ENCODE measurements around the gene GRIN3B. TPM values are rescaled to one million over a fixed set of nuclear protein-coding genes. Genes with fewer than 3 reads are reported as not detected.

Gene GRIN3B
- total RNA-seq, 2 donors from 2014 or later: 0.14 TPM; not detected in 1

DNA sequence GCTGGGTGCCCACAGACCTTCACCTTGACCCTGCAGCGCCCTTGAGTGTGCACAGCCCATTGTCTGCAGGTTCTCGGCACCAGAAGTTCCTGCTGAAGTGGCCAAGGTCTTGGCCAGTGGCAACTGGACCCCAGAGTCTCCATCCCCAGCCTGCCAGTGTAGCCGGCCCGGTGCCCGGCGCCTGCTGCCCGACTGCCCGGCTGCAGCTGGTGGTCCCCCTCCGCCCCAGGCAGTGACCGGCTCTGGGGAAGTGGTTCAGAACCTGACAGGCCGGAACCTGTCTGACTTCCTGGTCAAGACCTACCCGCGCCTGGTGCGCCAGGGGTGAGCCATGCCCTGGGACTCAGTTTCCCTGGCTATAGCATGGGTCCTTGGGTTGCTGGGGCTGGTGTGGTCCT lies 54.8 kb downstream of the GRIN3B start:
- no peak overlapping the region for H3K4me3 ChIP-seq
- no peaks in the 10 kb centered on the region for H3K36me3 ChIP-seq
- ATAC-seq (ENCODE audit: insufficient number of reproducible peaks, low FRiP score, low read depth) (no peak), DNase-seq (ENCODE audit: low spot score) (no peak)
- no peak overlapping the region for H3K27ac ChIP-seq
- H3K4me1 ChIP-seq (ENCODE audit: control insufficient read depth in 1 of 2, low read depth in 2 of 2): no peaks in the 10 kb centered on the region
- H3K9me3 ChIP-seq: peaks cover 30% of the 10 kb centered on the region
- TF ChIP-seq, protein P1, sequence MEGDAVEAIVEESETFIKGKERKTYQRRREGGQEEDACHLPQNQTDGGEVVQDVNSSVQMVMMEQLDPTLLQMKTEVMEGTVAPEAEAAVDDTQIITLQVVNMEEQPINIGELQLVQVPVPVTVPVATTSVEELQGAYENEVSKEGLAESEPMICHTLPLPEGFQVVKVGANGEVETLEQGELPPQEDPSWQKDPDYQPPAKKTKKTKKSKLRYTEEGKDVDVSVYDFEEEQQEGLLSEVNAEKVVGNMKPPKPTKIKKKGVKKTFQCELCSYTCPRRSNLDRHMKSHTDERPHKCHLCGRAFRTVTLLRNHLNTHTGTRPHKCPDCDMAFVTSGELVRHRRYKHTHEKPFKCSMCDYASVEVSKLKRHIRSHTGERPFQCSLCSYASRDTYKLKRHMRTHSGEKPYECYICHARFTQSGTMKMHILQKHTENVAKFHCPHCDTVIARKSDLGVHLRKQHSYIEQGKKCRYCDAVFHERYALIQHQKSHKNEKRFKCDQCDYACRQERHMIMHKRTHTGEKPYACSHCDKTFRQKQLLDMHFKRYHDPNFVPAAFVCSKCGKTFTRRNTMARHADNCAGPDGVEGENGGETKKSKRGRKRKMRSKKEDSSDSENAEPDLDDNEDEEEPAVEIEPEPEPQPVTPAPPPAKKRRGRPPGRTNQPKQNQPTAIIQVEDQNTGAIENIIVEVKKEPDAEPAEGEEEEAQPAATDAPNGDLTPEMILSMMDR (IDR thresholded peaks at IDR 0.05): no peak
- H3K27me3 ChIP-seq (replicated peaks; ENCODE audit: insufficient read depth): no peaks in the 10 kb centered on the region

DNA sequence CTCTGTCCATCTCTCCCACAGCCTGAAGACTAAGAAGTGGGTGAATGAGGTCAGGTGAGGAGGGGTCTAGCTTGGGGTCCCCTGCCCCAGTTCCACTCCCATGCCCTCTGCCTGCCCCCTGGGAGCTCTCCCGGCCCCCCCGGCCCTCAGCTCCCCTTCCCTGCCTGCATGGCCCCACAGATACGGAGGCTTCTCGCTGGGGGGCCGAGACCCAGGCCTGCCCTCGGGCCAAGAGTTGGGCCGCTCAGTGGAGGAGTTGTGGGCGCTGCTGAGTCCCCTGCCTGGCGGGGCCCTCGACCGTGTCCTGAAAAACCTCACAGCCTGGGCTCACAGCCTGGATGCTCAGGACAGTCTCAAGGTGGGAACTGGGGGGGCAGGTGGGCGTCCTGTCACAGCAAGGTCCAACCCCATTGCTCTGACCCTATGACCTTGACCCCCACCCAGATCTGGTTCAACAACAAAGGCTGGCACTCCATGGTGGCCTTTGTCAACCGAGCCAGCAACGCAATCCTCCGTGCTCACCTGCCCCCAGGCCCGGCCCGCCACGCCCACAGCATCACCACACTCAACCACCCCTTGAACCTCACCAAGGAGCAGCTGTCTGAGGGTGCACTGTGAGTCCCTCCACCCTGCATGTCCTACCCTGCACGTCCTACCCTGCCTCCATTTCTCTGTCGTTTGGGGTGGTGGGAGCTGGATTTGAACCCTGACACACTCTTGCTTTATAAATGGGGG lies 55.8 kb downstream of the GRIN3B start:
- DNase-seq (ENCODE audit: low spot score): no peak
- H3K36me3 ChIP-seq: no peaks in the 10 kb centered on the region
- no peak for ATAC-seq (ENCODE audit: insufficient number of reproducible peaks, low FRiP score, low read depth)
- H3K27ac ChIP-seq: no peak overlapping the region
- H3K9me3 ChIP-seq: peaks cover 30% of the 10 kb centered on the region
- no peaks in the 10 kb centered on the region for H3K27me3 ChIP-seq (replicated peaks; ENCODE audit: insufficient read depth)
- TF ChIP-seq, protein P1 (IDR thresholded peaks at IDR 0.05): no peak
- no peak overlapping the region for H3K4me3 ChIP-seq
- no peaks in the 10 kb centered on the region for H3K4me1 ChIP-seq (ENCODE audit: control insufficient read depth in 1 of 2, low read depth in 2 of 2)

DNA sequence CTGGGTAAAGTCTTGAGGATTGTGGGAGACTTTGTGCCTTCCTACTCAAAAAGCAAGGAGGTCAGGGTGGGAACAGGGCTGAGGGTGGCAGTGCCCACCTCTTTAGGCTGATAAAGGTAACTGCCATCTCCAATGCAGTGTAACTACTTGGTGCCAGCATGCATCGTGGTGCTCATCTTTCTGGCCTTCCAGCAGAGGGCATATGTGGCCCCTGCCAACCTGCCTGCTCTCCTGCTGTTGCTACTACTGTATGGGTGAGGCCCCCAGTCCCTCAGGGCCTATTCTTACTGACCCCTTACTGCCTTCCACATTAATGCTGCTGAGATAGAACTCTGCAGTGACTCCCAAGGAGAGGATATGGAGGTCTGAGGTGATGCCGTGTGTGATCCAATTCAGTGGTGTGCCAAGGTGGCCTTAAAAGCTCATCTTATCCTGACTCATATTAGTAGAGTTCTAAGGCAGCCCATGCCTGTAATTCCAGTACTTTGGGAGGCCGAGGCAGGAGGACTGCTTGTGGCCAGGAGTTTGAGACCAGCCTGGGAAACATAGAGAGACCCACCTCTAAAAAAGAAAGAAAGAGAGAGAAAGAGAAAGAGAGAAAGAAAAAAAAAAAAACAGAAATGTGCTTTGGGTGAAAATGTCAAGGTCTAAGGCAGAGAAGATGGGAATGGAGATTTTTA lies 57.1 kb downstream of the GRIN3B start:
- ATAC-seq (ENCODE audit: insufficient number of reproducible peaks, low FRiP score, low read depth) (no peak), DNase-seq (ENCODE audit: low spot score) (no peak)
- H3K9me3 ChIP-seq: peaks cover 30% of the 10 kb centered on the region
- H3K27ac ChIP-seq: no peak overlapping the region
- TF ChIP-seq, protein P1 (IDR thresholded peaks at IDR 0.05): no peak
- no peaks in the 10 kb centered on the region for H3K27me3 ChIP-seq (replicated peaks; ENCODE audit: insufficient read depth)
- no peaks in the 10 kb centered on the region for H3K4me1 ChIP-seq (ENCODE audit: control insufficient read depth in 1 of 2, low read depth in 2 of 2)
- H3K36me3 ChIP-seq: no peaks in the 10 kb centered on the region
- no peak overlapping the region for H3K4me3 ChIP-seq

DNA sequence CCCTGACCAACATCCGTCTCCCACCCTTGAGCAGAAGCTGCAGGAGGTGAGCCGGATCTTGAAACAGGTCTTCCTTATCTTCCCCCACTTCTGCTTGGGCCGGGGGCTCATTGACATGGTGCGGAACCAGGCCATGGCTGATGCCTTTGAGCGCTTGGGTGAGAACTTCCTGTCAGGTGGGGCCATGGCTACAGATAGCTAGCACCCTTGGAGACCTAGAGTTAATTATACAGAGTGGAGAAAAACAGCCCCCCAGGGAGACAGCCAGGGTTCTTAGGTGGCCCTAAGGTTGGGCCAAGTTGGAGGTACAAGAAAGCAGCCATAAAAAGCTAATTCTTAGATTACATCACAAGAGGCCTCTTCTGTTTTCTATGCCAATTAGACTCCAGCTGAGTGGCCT lies 57.9 kb downstream of the GRIN3B start:
- Histone ChIP-seq H3K36me3 (no peaks in the 10 kb centered on the region), H3K4me3 (no peak overlapping the region), H3K27ac (no peak overlapping the region), H3K27me3 (replicated peaks; ENCODE audit: insufficient read depth) (no peaks in the 10 kb centered on the region), H3K9me3 (peaks cover 30% of the 10 kb centered on the region), H3K4me1 (ENCODE audit: control insufficient read depth in 1 of 2, low read depth in 2 of 2) (no peaks in the 10 kb centered on the region)
- DNase-seq (ENCODE audit: low spot score) (no peak), ATAC-seq (ENCODE audit: insufficient number of reproducible peaks, low FRiP score, low read depth) (no peak)
- TF ChIP-seq, protein P1 (IDR thresholded peaks at IDR 0.05): no peak

Other genes with a start within 250 kb of the GRIN3B start
- gene MISP, start 249.3 kb upstream of the GRIN3B start, total RNA-seq: 1 to 10 TPM in 1 of 2 donors, not detected in 1; 2.2 TPM
- gene PTBP1, start 203.0 kb upstream of the GRIN3B start, total RNA-seq: 100 to 1,000 TPM; 149 to 163 TPM
- gene PLPPR3, start 178.5 kb upstream of the GRIN3B start, total RNA-seq: not detected
- 1 to 10 TPM in 1 of 2 donors, not detected in 1; 1.1 TPM for gene AZU1, start 172.6 kb upstream of the GRIN3B start, total RNA-seq
- gene PRTN3, start 159.4 kb upstream of the GRIN3B start, total RNA-seq: not detected
- gene ELANE, start 148.1 kb upstream of the GRIN3B start, total RNA-seq: under 1 TPM in 1 of 2 donors, not detected in 1; 0.41 TPM
- 100 to 1,000 TPM; 472 to 781 TPM for gene CFD, start 140.8 kb upstream of the GRIN3B start, total RNA-seq
- 10 to 100 TPM; 29.1 to 38.0 TPM for gene MED16, start 107.2 kb upstream of the GRIN3B start, total RNA-seq
- gene RNU6-9, start 106.9 kb upstream of the GRIN3B start, total RNA-seq: not detected
- gene R3HDM4, start 87.2 kb upstream of the GRIN3B start, total RNA-seq: 10 to 100 TPM; 37.6 to 42.4 TPM
- gene KISS1R, start 83.1 kb upstream of the GRIN3B start, total RNA-seq: not detected
- gene ARID3A, start 74.4 kb upstream of the GRIN3B start, total RNA-seq: 10 to 100 TPM in 1 of 2 donors, 1 to 10 TPM in 1; 3.3 to 11.2 TPM
- gene WDR18, start 16.1 kb upstream of the GRIN3B start, total RNA-seq: 10 to 100 TPM in 1 of 2 donors, 1 to 10 TPM in 1; 6.8 to 27.6 TPM
- 100 to 1,000 TPM; 183 to 267 TPM for gene TMEM259, start 20.7 kb downstream of the GRIN3B start, total RNA-seq
- not detected for gene RNU6-2, start 21.1 kb downstream of the GRIN3B start, total RNA-seq
- gene CNN2, start 26.2 kb downstream of the GRIN3B start, total RNA-seq: 100 to 1,000 TPM in 1 of 2 donors, 10 to 100 TPM in 1; 96.9 to 193 TPM
- gene ABCA7, start 39.7 kb downstream of the GRIN3B start, total RNA-seq: 1 to 10 TPM; 6.0 to 7.0 TPM
- gene ARHGAP45, start 66.7 kb downstream of the GRIN3B start, total RNA-seq: 10 to 100 TPM; 37.9 to 42.6 TPM
- 100 to 1,000 TPM; 129 to 149 TPM for gene POLR2E, start 95.0 kb downstream of the GRIN3B start, total RNA-seq
- gene GPX4, start 103.6 kb downstream of the GRIN3B start, total RNA-seq: 100 to 1,000 TPM; 259 to 441 TPM
- 100 to 1,000 TPM in 1 of 2 donors, 10 to 100 TPM in 1; 55.4 to 182 TPM for gene SBNO2, start 173.8 kb downstream of the GRIN3B start, total RNA-seq
- 10 to 100 TPM; 60.2 to 70.0 TPM for gene STK11, start 205.4 kb downstream of the GRIN3B start, total RNA-seq
- 1 to 10 TPM in 1 of 2 donors, under 1 TPM in 1; 0.27 to 1.9 TPM for gene CBARP, start 237.6 kb downstream of the GRIN3B start, total RNA-seq
- gene ATP5F1D, start 241.3 kb downstream of the GRIN3B start, total RNA-seq: 10 to 100 TPM; 40.4 to 45.1 TPM
- gene MIDN, start 248.2 kb downstream of the GRIN3B start, total RNA-seq: 100 to 1,000 TPM in 1 of 2 donors, 10 to 100 TPM in 1; 80.1 to 124 TPM